NCI-H146 (cell line): Measurements from ENCODE around the gene PALD1.
A peak's percentile ranks its signal among the peaks of the same experiment; 100 is the strongest.
"Not testable (repeated sequence)": the region's sequence is repeated elsewhere in the genome, so short reads cannot be mapped to it uniquely, and the experiment has no call there.

Source experiments
- DNase-seq: peaks from one replicate; lab custom pipeline; 2025; lab: John Stamatoyannopoulos, UW

Gene PALD1

GRCh38 chr10:70481831-70482530 is 3.4 kb downstream of the PALD1 start:
- no peak for DNase-seq

GRCh38 chr10:70482982-70483760 is 4.6 kb downstream of the PALD1 start:
- DNase-seq: no peak

- DNase-seq: not testable (repeated sequence)
Measured at GRCh38 chr10:70483872-70484271, 5.3 kb downstream of the PALD1 start.

- DNase-seq: no peak
Measured at GRCh38 chr10:70487824-70488223, 9.3 kb downstream of the PALD1 start.

- no peak for DNase-seq
Measured at GRCh38 chr10:70490142-70490541, 11.6 kb downstream of the PALD1 start.

- DNase-seq: no peak
Measured at GRCh38 chr10:70491614-70492013, 13.0 kb downstream of the PALD1 start.

- DNase-seq: no peak
Measured at GRCh38 chr10:70492786-70493659, 14.5 kb downstream of the PALD1 start.

GRCh38 chr10:70493660-70494234 is 15.2 kb downstream of the PALD1 start:
- DNase-seq: peak; percentile 79

- no peak for DNase-seq
Measured at GRCh38 chr10:70494536-70494935, 16.0 kb downstream of the PALD1 start.

GRCh38 chr10:70494966-70495365 is 16.4 kb downstream of the PALD1 start:
- DNase-seq: no peak

- no peak for DNase-seq
Measured at GRCh38 chr10:70495691-70496261, 17.2 kb downstream of the PALD1 start.

- no peak for DNase-seq
Measured at GRCh38 chr10:70496341-70497119, 18.0 kb downstream of the PALD1 start.

GRCh38 chr10:70497120-70497545 is 18.6 kb downstream of the PALD1 start:
- no peak for DNase-seq

- no peak for DNase-seq
Measured at GRCh38 chr10:70498970-70499835, 20.6 kb downstream of the PALD1 start.

- DNase-seq: no peak
Measured at GRCh38 chr10:70499836-70500167, 21.2 kb downstream of the PALD1 start.

- DNase-seq: no peak
Measured at GRCh38 chr10:70500368-70500767, 21.8 kb downstream of the PALD1 start.

- DNase-seq: no peak
Measured at GRCh38 chr10:70500812-70501301, 22.3 kb downstream of the PALD1 start.

- DNase-seq: no peak
Measured at GRCh38 chr10:70502406-70502805, 23.8 kb downstream of the PALD1 start.

- DNase-seq: no peak
Measured at GRCh38 chr10:70503776-70504175, 25.2 kb downstream of the PALD1 start.
